Fibroblast of peridontal ligament (primary cell): ENCODE results near the gene EMC8.
A peak's percentile ranks its signal among the peaks of the same experiment; 100 is the strongest.

Experiments used
- DNase-seq: peaks from one replicate; pipeline ENCODE4 v3.0.0-alpha.2; 2010; ENCODE audit errors: extremely low read depth

The EMC8 gene

GRCh38 chr16:85730186-85730465 is 69.2 kb downstream of the EMC8 start:
- DNase-seq, result no peak

- DNase-seq, result peak; percentile 11
Measured at GRCh38 chr16:85729452-85730185, 69.7 kb downstream of the EMC8 start.

GRCh38 chr16:85728879-85729278 is 70.5 kb downstream of the EMC8 start:
- no peak for DNase-seq
